ENCODE measurements around the gene AKAP9. TPM values are rescaled to one million over a fixed set of nuclear protein-coding genes. Genes with fewer than 3 reads are reported as not detected.
"Not testable (repeated sequence)": the region's sequence is repeated elsewhere in the genome, so short reads cannot be mapped to it uniquely, and the experiment has no call there.

AKAP9 gene
- total and polyA plus RNA-seq, 2 donors (not counting 3 experiments of a cell fraction or from before 2014, with no cell fraction given), result 9.5 to 51.6 TPM

- Histone ChIP-seq H3K9me3 (replicated peaks; ENCODE audit: control insufficient read depth, insufficient read depth, low read length) (no peaks in the 10 kb centered on the region), H3K9me1 (replicated peaks; ENCODE audit: control insufficient read depth, extremely low read depth, insufficient read depth, low read length) (no peaks in the 10 kb centered on the region), H4K20me1 (replicated peaks; ENCODE audit: control insufficient read depth, extremely low read depth, insufficient read depth, low read length) (no peaks in the 10 kb centered on the region), H3K4me3 (replicated peaks in 1 of 3; ENCODE audit: insufficient read depth in 1 of 3, low read depth in 1 of 3, low read length in 3 of 3) (no peak overlapping the region), H3K9ac (replicated peaks; ENCODE audit: extremely low read depth, insufficient read depth, low read length) (no peak overlapping the region), H3K27me3 (ENCODE audit: control insufficient read depth in 2 of 2, insufficient read depth in 2 of 2, low read length in 2 of 2) (no peaks in the 10 kb centered on the region), H3K27ac (ENCODE audit: insufficient read depth, low read depth, low read length) (no peak overlapping the region), H3K79me2 (ENCODE audit: control insufficient read depth, insufficient read depth, low read length) (no peaks in the 10 kb centered on the region), H3K4me1 (ENCODE audit: control insufficient read depth, extremely low read depth, insufficient read depth, low read length) (no peaks in the 10 kb centered on the region), H2AFZ (ENCODE audit: low read depth, low read length) (no peak overlapping the region), H3K36me3 (ENCODE audit: control insufficient read depth in 2 of 2, extremely low read depth in 1 of 2, insufficient read depth in 2 of 2, low read length in 2 of 2) (no peaks in the 10 kb centered on the region), H3K4me2 (ENCODE audit: insufficient read depth, low read length) (no peak overlapping the region)
- intact Hi-C loops (cut with micrococcal nuclease), result no loop called here
- CTCF ChIA-PET, result interaction anchor here (1.3 kb wide), 1 partner anchor 38 kb away, joined by 3 read pairs; no protein-coding TSS in a partner anchor
- no TSS peak for BruUV-seq (replicated peaks)
- dilution Hi-C loops (cut with MboI; ENCODE audit: extremely low pct_ligation_motif_present, low sequenced_read_pairs), result no loop called here
- TF ChIP-seq EZH2 (IDR thresholded peaks at IDR 0.05; ENCODE audit: borderline replicate concordance, low read depth, low read length, severe bottlenecking) (no peak), MAX (IDR thresholded peaks at IDR 0.05; ENCODE audit: insufficient read depth, insufficient read length) (no peak), FOS (IDR thresholded peaks at IDR 0.05; ENCODE audit: borderline replicate concordance, insufficient read depth, low read length) (no peak), CTCF (IDR thresholded peaks at IDR 0.05; ENCODE audit: extremely low read depth in 1 of 2, insufficient read depth in 1 of 2, low read depth in 1 of 2, low read length in 2 of 2) (no peak), JUN (IDR thresholded peaks at IDR 0.05; ENCODE audit: borderline replicate concordance, insufficient read depth, insufficient read length, low read depth) (no peak), GATA2 (IDR thresholded peaks at IDR 0.05; ENCODE audit: insufficient read depth, insufficient read length, low read depth, low read length) (no peak), MYC (IDR thresholded peaks at IDR 0.05; ENCODE audit: low read depth, low read length) (no peak), POLR2AphosphoS5 (IDR thresholded peaks at IDR 0.05; ENCODE audit: insufficient read depth, low read depth, low read length) (no peak), POLR2A (IDR thresholded peaks at IDR 0.05; ENCODE audit: low read depth, low read length) (no peak)
- POLR2A ChIA-PET, result no interaction called here
- no peak for DNase-seq (ENCODE audit: low read depth, low spot score)
- FAIRE-seq, result no peak
These were observed 200.5 kb downstream of the AKAP9 start for GRCh38 chr7:92141161-92141560.

- intact Hi-C loops (cut with micrococcal nuclease); H3K4me3 ChIP-seq (replicated peaks in 1 of 3; ENCODE audit: insufficient read depth in 1 of 3, low read depth in 1 of 3, low read length in 3 of 3); H3K9ac ChIP-seq (replicated peaks; ENCODE audit: extremely low read depth, insufficient read depth, low read length); FAIRE-seq; H3K9me3 ChIP-seq (replicated peaks; ENCODE audit: control insufficient read depth, insufficient read depth, low read length); H3K36me3 ChIP-seq (ENCODE audit: control insufficient read depth in 2 of 2, extremely low read depth in 1 of 2, insufficient read depth in 2 of 2, low read length in 2 of 2); H2AFZ ChIP-seq (ENCODE audit: low read depth, low read length); H3K27me3 ChIP-seq (ENCODE audit: control insufficient read depth in 2 of 2, insufficient read depth in 2 of 2, low read length in 2 of 2); H3K79me2 ChIP-seq (ENCODE audit: control insufficient read depth, insufficient read depth, low read length); POLR2A ChIA-PET; H3K27ac ChIP-seq (ENCODE audit: insufficient read depth, low read depth, low read length); DNase-seq (ENCODE audit: low read depth, low spot score); H4K20me1 ChIP-seq (replicated peaks; ENCODE audit: control insufficient read depth, extremely low read depth, insufficient read depth, low read length); H3K4me1 ChIP-seq (ENCODE audit: control insufficient read depth, extremely low read depth, insufficient read depth, low read length); dilution Hi-C loops (cut with MboI; ENCODE audit: extremely low pct_ligation_motif_present, low sequenced_read_pairs); CTCF ChIA-PET; H3K9me1 ChIP-seq (replicated peaks; ENCODE audit: control insufficient read depth, extremely low read depth, insufficient read depth, low read length); BruUV-seq (replicated peaks); H3K4me2 ChIP-seq (ENCODE audit: insufficient read depth, low read length): not testable (repeated sequence)
These were observed 202.1 kb downstream of the AKAP9 start for GRCh38 chr7:92142791-92143190.

GRCh38 chr7:92143192-92143880 lies 202.7 kb downstream of the AKAP9 start:
- H3K79me2 ChIP-seq (ENCODE audit: control insufficient read depth, insufficient read depth, low read length); H3K9me1 ChIP-seq (replicated peaks; ENCODE audit: control insufficient read depth, extremely low read depth, insufficient read depth, low read length); H2AFZ ChIP-seq (ENCODE audit: low read depth, low read length); FAIRE-seq; H4K20me1 ChIP-seq (replicated peaks; ENCODE audit: control insufficient read depth, extremely low read depth, insufficient read depth, low read length); H3K27me3 ChIP-seq (ENCODE audit: control insufficient read depth in 2 of 2, insufficient read depth in 2 of 2, low read length in 2 of 2); H3K4me3 ChIP-seq (replicated peaks in 1 of 3; ENCODE audit: insufficient read depth in 1 of 3, low read depth in 1 of 3, low read length in 3 of 3); intact Hi-C loops (cut with micrococcal nuclease); H3K36me3 ChIP-seq (ENCODE audit: control insufficient read depth in 2 of 2, extremely low read depth in 1 of 2, insufficient read depth in 2 of 2, low read length in 2 of 2); dilution Hi-C loops (cut with MboI; ENCODE audit: extremely low pct_ligation_motif_present, low sequenced_read_pairs); H3K4me2 ChIP-seq (ENCODE audit: insufficient read depth, low read length); BruUV-seq (replicated peaks); H3K9me3 ChIP-seq (replicated peaks; ENCODE audit: control insufficient read depth, insufficient read depth, low read length); DNase-seq (ENCODE audit: low read depth, low spot score); H3K27ac ChIP-seq (ENCODE audit: insufficient read depth, low read depth, low read length); POLR2A ChIA-PET; H3K4me1 ChIP-seq (ENCODE audit: control insufficient read depth, extremely low read depth, insufficient read depth, low read length); H3K9ac ChIP-seq (replicated peaks; ENCODE audit: extremely low read depth, insufficient read depth, low read length): not testable (repeated sequence)
- CTCF ChIA-PET, result interaction anchor here (0.6 to 0.7 kb wide), 2 partner anchors 10 to 324 kb away, joined by 3 read pairs; no protein-coding TSS in a partner anchor

Data from endothelial cell of umbilical vein (primary cell).